Kidney glomerular epithelial cell (primary cell): ENCODE results near the gene GIT2.
A peak's percentile ranks its signal among the peaks of the same experiment; 100 is the strongest.
"Not testable (repeated sequence)": the region's sequence is repeated elsewhere in the genome, so short reads cannot be mapped to it uniquely, and the experiment has no call there.

Experiments
- DNase-seq: peaks from one replicate; lab custom pipeline; 2025; lab: John Stamatoyannopoulos, UW

Gene GIT2

GRCh38 chr12:109995686-109996482 is at the start of gene GIT2:
GIT2 (minus strand) TSS chr12:109996368; CDS start chr12:109996224, 144 bp downstream.
- peak; percentile 74 for DNase-seq

- DNase-seq, result no peak
These were observed 46.1 kb upstream of the GIT2 start for GRCh38 chr12:110042264-110042663.

GRCh38 chr12:110039085-110039807 is 43.1 kb upstream of the GIT2 start:
- peak; percentile 86 for DNase-seq

GRCh38 chr12:110038741-110039084 is 42.5 kb upstream of the GIT2 start:
- no peak for DNase-seq

GRCh38 chr12:110037315-110037714 is 41.1 kb upstream of the GIT2 start:
- no peak for DNase-seq

GRCh38 chr12:110035534-110036104 is 39.5 kb upstream of the GIT2 start:
- no peak for DNase-seq

GRCh38 chr12:110033888-110034287 is 37.7 kb upstream of the GIT2 start:
- no peak for DNase-seq

GRCh38 chr12:110029290-110029815 is 33.2 kb upstream of the GIT2 start:
- DNase-seq, result no peak

- DNase-seq, result no peak
These were observed 32.2 kb upstream of the GIT2 start for GRCh38 chr12:110028323-110028722.

- no peak for DNase-seq
These were observed 27.9 kb upstream of the GIT2 start for GRCh38 chr12:110024051-110024450.

- no peak for DNase-seq
These were observed 27.2 kb upstream of the GIT2 start for GRCh38 chr12:110023059-110023980.

- no peak for DNase-seq
These were observed 24.8 kb upstream of the GIT2 start for GRCh38 chr12:110020956-110021355.

GRCh38 chr12:110015132-110015531 is 19.0 kb upstream of the GIT2 start:
- DNase-seq, result no peak

- no peak for DNase-seq
These were observed 16.5 kb upstream of the GIT2 start for GRCh38 chr12:110012659-110013058.

- DNase-seq, result peak; percentile 51
These were observed 16.0 kb upstream of the GIT2 start for GRCh38 chr12:110012137-110012536.

GRCh38 chr12:110010853-110011723 is 14.9 kb upstream of the GIT2 start:
- DNase-seq, result no peak

- DNase-seq, result not testable (repeated sequence)
These were observed 12.7 kb upstream of the GIT2 start for GRCh38 chr12:110008681-110009398.

- DNase-seq, result no peak
These were observed 11.7 kb upstream of the GIT2 start for GRCh38 chr12:110007881-110008280.

GRCh38 chr12:110006115-110006514 is 9.9 kb upstream of the GIT2 start:
- no peak for DNase-seq
